Osteoblast (primary cell): Measurements from ENCODE around the gene EVPLL. TPM values are rescaled to one million over a fixed set of nuclear protein-coding genes. Genes with fewer than 3 reads are reported as not detected.
A peak's percentile ranks its signal among the peaks of the same experiment; 100 is the strongest.

Experiments
- DNase-seq: peaks from one replicate; pipeline ENCODE4 v3.0.0; 2011; ENCODE audit warnings: low spot score, mixed read lengths; ENCODE audit not compliant: insufficient read length; ENCODE audit errors: missing footprints
- H2AFZ ChIP-seq: 2 replicates; pipeline ENCODE4 v1.6.0; 2011; ENCODE audit warnings: mild to moderate bottlenecking, low read length
- H3K27ac ChIP-seq: 2 replicates; pipeline ENCODE4 v1.5.1; 2011; ENCODE audit warnings: mild to moderate bottlenecking, low read depth, low read length, moderate library complexity
- H3K27me3 ChIP-seq: 2 replicates; pipeline ENCODE4 v1.6.0; 2012; ENCODE audit warnings: mild to moderate bottlenecking, control low read depth, inconsistent platforms, low read length, moderate library complexity; ENCODE audit not compliant: insufficient read depth
- H3K36me3 ChIP-seq: 2 replicates; pipeline ENCODE4 v1.5.1; 2011; ENCODE audit warnings: mild to moderate bottlenecking, low read length, control low read depth, moderate library complexity; ENCODE audit not compliant: insufficient read depth
- H3K4me1 ChIP-seq: 2 replicates; pipeline ENCODE4 v1.5.1; 2011; ENCODE audit warnings: mild to moderate bottlenecking, low read length, control low read depth, moderate library complexity; ENCODE audit not compliant: insufficient read depth
- H3K4me2 ChIP-seq: 2 replicates; pipeline ENCODE4 v1.6.0; 2011; ENCODE audit warnings: mild to moderate bottlenecking, low read length; ENCODE audit not compliant: insufficient read depth
- H3K4me3 ChIP-seq: fragments of 200-600 bp; sonication (generic); 3 replicates; pipeline ENCODE4 v1.5.1; 2012; ENCODE audit warnings: mild to moderate bottlenecking, low read length, inconsistent platforms; ENCODE audit not compliant: insufficient read depth
- H3K79me2 ChIP-seq: 2 replicates; pipeline ENCODE4 v1.6.0; 2012; ENCODE audit warnings: mild to moderate bottlenecking, low read length, control low read depth, inconsistent platforms; ENCODE audit not compliant: insufficient read depth
- H3K9me3 ChIP-seq: 2 replicates; pipeline ENCODE4 v1.5.1; 2011; ENCODE audit warnings: low read depth, low read length, control low read depth
- H4K20me1 ChIP-seq: 2 replicates; pipeline ENCODE4 v1.6.0; 2012; ENCODE audit warnings: mild to moderate bottlenecking, low read length, control low read depth; ENCODE audit not compliant: insufficient read depth
- total RNA-seq: library from RNA; depleted of rRNA; stranded (reverse); fragments of >200 nt; gene quantifications from 2 replicates; pipeline ENCODE4 v1.2.3, GENCODE V29; 2012
- TF ChIP-seq, protein P1 (sequence below): IDR thresholded peaks from 2 replicates; pipeline ENCODE4 v1.5.1; 2011; ENCODE audit warnings: mild to moderate bottlenecking, low read depth, low read length, moderate library complexity; ENCODE audit errors: extremely low read depth

The EVPLL gene
- total RNA-seq, 1 donor, result not detected

DNA sequence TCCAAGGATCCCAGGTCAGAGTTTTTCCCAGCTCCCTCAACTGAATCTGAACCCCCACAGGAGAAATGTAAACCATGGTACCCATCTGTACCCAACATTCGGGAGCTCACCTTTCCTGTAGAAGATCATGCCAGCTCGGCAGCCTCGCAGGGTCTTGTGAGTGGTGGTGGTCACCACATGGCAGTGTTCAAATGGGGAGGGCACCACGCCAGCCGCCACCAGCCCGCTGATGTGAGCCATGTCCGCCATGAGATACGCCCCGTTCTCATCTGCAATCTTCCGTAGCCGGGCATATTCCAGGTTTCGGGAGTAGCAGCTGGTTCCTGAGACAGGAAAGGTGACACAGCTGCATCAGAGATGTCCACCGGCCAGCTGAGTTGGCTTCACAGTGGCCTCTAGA is 37.6 kb upstream of the EVPLL start:
- no peak overlapping the region for H3K27ac ChIP-seq
- H3K27me3 ChIP-seq, result no peaks in the 10 kb centered on the region
- TF ChIP-seq, protein P1, sequence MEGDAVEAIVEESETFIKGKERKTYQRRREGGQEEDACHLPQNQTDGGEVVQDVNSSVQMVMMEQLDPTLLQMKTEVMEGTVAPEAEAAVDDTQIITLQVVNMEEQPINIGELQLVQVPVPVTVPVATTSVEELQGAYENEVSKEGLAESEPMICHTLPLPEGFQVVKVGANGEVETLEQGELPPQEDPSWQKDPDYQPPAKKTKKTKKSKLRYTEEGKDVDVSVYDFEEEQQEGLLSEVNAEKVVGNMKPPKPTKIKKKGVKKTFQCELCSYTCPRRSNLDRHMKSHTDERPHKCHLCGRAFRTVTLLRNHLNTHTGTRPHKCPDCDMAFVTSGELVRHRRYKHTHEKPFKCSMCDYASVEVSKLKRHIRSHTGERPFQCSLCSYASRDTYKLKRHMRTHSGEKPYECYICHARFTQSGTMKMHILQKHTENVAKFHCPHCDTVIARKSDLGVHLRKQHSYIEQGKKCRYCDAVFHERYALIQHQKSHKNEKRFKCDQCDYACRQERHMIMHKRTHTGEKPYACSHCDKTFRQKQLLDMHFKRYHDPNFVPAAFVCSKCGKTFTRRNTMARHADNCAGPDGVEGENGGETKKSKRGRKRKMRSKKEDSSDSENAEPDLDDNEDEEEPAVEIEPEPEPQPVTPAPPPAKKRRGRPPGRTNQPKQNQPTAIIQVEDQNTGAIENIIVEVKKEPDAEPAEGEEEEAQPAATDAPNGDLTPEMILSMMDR, result no peak
- H4K20me1 ChIP-seq, result no peaks in the 10 kb centered on the region
- DNase-seq, result no peak
- no peak overlapping the region for H3K4me2 ChIP-seq
- no peaks in the 10 kb centered on the region for H3K79me2 ChIP-seq
- H3K4me1 ChIP-seq, result no peaks in the 10 kb centered on the region
- H3K4me3 ChIP-seq, result no peak overlapping the region
- H3K36me3 ChIP-seq, result peaks cover 3% of the 10 kb centered on the region
- no peak overlapping the region for H2AFZ ChIP-seq
- H3K9me3 ChIP-seq, result no peaks in the 10 kb centered on the region

DNA sequence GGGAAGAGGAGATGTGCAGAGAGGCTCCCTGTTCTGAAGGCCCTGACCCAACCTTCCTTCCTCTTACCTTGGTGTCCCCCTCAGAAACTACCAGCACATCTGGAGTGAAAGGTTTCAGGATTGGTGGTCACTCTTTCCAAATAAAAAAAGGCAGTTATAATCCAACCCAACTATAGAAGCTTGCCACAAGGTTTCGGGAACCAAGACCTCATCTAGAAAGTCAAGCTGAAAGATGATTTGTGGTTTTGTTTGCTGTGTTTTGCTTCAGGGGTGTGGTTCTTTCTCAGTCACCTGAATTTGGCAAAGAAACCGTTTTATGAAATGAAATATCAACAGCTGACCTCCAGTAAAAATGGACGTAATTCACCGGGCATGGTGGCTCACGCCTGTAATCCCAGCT is 33.6 kb upstream of the EVPLL start:
- TF ChIP-seq, protein P1, result no peak
- peak; percentile 22 for DNase-seq
- Histone ChIP-seq H2AFZ (no peak overlapping the region), H4K20me1 (no peaks in the 10 kb centered on the region), H3K9me3 (no peaks in the 10 kb centered on the region), H3K27me3 (no peaks in the 10 kb centered on the region), H3K27ac (no peak overlapping the region), H3K36me3 (peaks cover 13% of the 10 kb centered on the region), H3K4me2 (no peak overlapping the region), H3K4me3 (no peak overlapping the region), H3K4me1 (no peaks in the 10 kb centered on the region), H3K79me2 (no peaks in the 10 kb centered on the region)

DNA sequence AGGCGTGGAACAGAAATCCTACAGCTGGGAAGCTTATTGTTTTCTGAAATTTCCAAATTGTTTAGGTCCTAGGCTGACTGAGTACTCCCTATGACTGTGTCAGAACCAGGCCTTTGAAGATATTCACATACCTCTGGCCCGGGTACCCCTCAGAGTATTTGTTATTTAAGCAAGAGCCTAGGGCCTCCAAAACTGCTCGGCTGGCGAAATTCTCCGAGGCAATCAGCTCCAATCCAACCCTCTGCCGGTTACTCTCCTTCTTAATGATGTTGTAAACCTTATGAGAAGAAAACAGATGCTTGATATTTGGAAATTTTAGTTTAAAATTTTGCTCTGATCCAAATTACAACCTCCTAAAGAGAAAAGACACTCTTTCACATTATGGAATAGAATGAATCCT is 24.0 kb upstream of the EVPLL start:
- TF ChIP-seq, protein P1, result no peak
- H3K4me3 ChIP-seq, result no peak overlapping the region
- no peaks in the 10 kb centered on the region for H3K79me2 ChIP-seq
- H2AFZ ChIP-seq, result no peak overlapping the region
- DNase-seq, result no peak
- no peaks in the 10 kb centered on the region for H3K27me3 ChIP-seq
- peaks cover 7% of the 10 kb centered on the region for H3K36me3 ChIP-seq
- H3K9me3 ChIP-seq, result no peaks in the 10 kb centered on the region
- no peak overlapping the region for H3K27ac ChIP-seq
- no peak overlapping the region for H3K4me2 ChIP-seq
- H3K4me1 ChIP-seq, result peaks cover 9% of the 10 kb centered on the region
- no peaks in the 10 kb centered on the region for H4K20me1 ChIP-seq

DNA sequence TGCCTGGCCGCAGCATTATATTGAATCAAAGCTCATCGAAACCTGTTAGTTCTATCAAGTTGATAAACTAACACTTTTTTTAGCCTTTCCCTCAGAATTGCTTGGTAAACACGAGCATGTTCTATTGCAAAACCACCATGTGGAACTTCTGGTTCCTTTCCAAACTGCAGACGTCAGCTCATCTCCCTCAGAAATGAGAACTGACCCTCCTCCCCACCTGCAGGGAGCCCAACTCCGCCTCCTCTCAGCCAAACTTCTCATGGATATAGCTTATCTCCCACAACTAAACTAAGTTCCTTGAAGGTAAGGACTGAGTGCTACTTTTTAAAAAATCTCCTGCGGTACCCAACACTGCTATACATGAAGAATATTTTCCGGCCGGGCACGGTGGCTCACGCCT is 21.0 kb upstream of the EVPLL start:
- Histone ChIP-seq H4K20me1 (no peaks in the 10 kb centered on the region), H3K4me1 (peaks cover 9% of the 10 kb centered on the region), H3K36me3 (peaks cover 7% of the 10 kb centered on the region), H2AFZ (peak overlapping the region; percentile 54), H3K9me3 (no peaks in the 10 kb centered on the region), H3K79me2 (peaks cover under 1% of the 10 kb centered on the region), H3K4me2 (no peak overlapping the region), H3K4me3 (no peak overlapping the region), H3K27ac (no peak overlapping the region), H3K27me3 (no peaks in the 10 kb centered on the region)
- TF ChIP-seq, protein P1, result no peak
- no peak for DNase-seq
